Osteocyte (in vitro differentiated cells): ENCODE measurements around the gene AIG1. TPM values are rescaled to one million over a fixed set of nuclear protein-coding genes. Genes with fewer than 3 reads are reported as not detected.

Source experiments
- DNase-seq: peaks from one replicate; pipeline ENCODE4 v3.0.0; 2021; ENCODE audit warnings: mixed read lengths; ENCODE audit not compliant: unreplicated experiment; ENCODE audit errors: extremely low spot score
- H3K27ac Mint-ChIP-seq: one replicate; pipeline ENCODE4 v1.8.0; 2021; ENCODE audit warnings: mild to moderate bottlenecking, mixed read lengths; ENCODE audit not compliant: unreplicated experiment
- H3K27me3 Mint-ChIP-seq: one replicate; pipeline ENCODE4 v1.8.0; 2021; ENCODE audit warnings: mixed read lengths; ENCODE audit not compliant: unreplicated experiment
- H3K36me3 Mint-ChIP-seq: one replicate; pipeline ENCODE4 v1.8.0; 2021; ENCODE audit warnings: mixed read lengths; ENCODE audit not compliant: unreplicated experiment
- H3K4me1 Mint-ChIP-seq: one replicate; pipeline ENCODE4 v1.8.0; 2021; ENCODE audit warnings: mixed read lengths; ENCODE audit not compliant: unreplicated experiment
- H3K4me3 Mint-ChIP-seq: one replicate; pipeline ENCODE4 v1.8.0; 2021; ENCODE audit warnings: mild to moderate bottlenecking, moderate library complexity, mixed read lengths; ENCODE audit not compliant: unreplicated experiment
- H3K9me3 Mint-ChIP-seq: one replicate; pipeline ENCODE4 v1.8.0; 2021; ENCODE audit warnings: mixed read lengths; ENCODE audit not compliant: unreplicated experiment
- CTCF ChIP-seq: fragments of 200-600 bp; sonication (generic); IDR thresholded peaks from 2 replicates; pipeline ENCODE4 v1.5.0; 2021; ENCODE audit warnings: antibody characterized with exemption, mild to moderate bottlenecking, moderate library complexity
- total RNA-seq: library from RNA; stranded (reverse); gene quantifications from 2 replicates; pipeline ENCODE4 v1.2.1, GENCODE V29; 2021

AIG1 gene
- total RNA-seq, 1 donor from 2014 or later, result 40.5 TPM

- Mint-ChIP-seq H3K36me3 (peaks cover 5% of the 10 kb centered on the region), H3K9me3 (peaks cover 7% of the 10 kb centered on the region)
- no peak for TF ChIP-seq CTCF
These were observed 51.5 kb downstream of the AIG1 start for GRCh38 chr6:143112084-143112768.

GRCh38 chr6:143112837-143113236 is 52.1 kb downstream of the AIG1 start:
- DNase-seq, result no peak
- no peak overlapping the region for H3K4me3 Mint-ChIP-seq
- no peaks in the 10 kb centered on the region for H3K27me3 Mint-ChIP-seq
- peaks cover 44% of the 10 kb centered on the region for H3K4me1 Mint-ChIP-seq
- peaks cover 7% of the 10 kb centered on the region for H3K9me3 Mint-ChIP-seq
- no peak overlapping the region for H3K27ac Mint-ChIP-seq
- peaks cover 5% of the 10 kb centered on the region for H3K36me3 Mint-ChIP-seq
- no peak for TF ChIP-seq CTCF

More at GRCh38 chr6:143112084-143112768, 51.5 kb downstream of the AIG1 start:
- no peak overlapping the region for H3K4me3 Mint-ChIP-seq
- H3K4me1 Mint-ChIP-seq, result peaks cover 50% of the 10 kb centered on the region
- peak overlapping the region; percentile 9 for H3K27ac Mint-ChIP-seq
- no peaks in the 10 kb centered on the region for H3K27me3 Mint-ChIP-seq
- DNase-seq, result no peak

DNA sequence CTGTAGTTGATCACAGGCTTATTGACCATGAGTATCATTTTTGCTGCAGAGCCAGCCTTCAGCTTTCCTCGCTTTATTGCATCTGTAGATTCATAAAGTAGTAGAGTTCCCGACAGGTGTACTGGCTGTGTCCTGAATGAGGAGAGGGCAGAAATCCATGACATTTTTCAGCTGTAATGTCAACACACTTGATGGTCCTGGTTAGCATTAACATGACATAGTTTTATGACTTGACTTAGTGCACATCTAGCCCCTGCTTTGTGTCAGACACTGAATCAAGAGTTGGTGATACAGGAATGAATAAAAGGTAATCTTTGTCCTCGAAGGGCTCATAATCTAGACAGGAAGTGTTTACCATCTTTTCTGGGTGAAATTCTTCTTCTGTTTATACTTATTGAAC is 55.0 kb downstream of the AIG1 start:
- no peak for DNase-seq
- H3K4me1 Mint-ChIP-seq, result peaks cover 19% of the 10 kb centered on the region
- H3K4me3 Mint-ChIP-seq, result no peak overlapping the region
- no peaks in the 10 kb centered on the region for H3K27me3 Mint-ChIP-seq
- no peak for TF ChIP-seq CTCF
- H3K9me3 Mint-ChIP-seq, result peaks cover 7% of the 10 kb centered on the region
- H3K36me3 Mint-ChIP-seq, result peaks cover 5% of the 10 kb centered on the region
- no peak overlapping the region for H3K27ac Mint-ChIP-seq

GRCh38 chr6:143117108-143117507 is 56.4 kb downstream of the AIG1 start:
- no peaks in the 10 kb centered on the region for H3K27me3 Mint-ChIP-seq
- no peak overlapping the region for H3K4me3 Mint-ChIP-seq
- peaks cover 8% of the 10 kb centered on the region for H3K36me3 Mint-ChIP-seq
- DNase-seq, result no peak
- H3K9me3 Mint-ChIP-seq, result peaks cover 7% of the 10 kb centered on the region
- no peak for TF ChIP-seq CTCF
- no peak overlapping the region for H3K27ac Mint-ChIP-seq
- peaks cover 5% of the 10 kb centered on the region for H3K4me1 Mint-ChIP-seq

DNA sequence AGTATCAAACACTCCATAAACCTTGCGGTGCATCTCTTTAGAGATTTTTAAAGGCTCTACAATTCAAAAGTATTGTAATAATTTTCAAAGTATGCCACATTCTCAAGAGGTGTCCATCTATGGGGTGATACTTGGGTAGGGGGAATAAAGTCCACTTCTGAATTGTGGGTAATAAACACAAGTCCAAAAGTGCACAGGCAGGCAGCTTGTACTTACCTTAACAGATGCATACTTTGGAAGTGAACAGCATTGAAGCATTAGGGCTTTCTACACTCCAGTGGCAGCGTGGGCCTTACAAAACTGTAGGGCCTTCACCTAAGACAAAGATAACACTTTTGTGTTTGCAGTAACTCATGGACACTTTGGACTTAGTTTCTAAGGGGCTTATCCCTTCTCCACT is 58.6 kb downstream of the AIG1 start:
- H3K27ac Mint-ChIP-seq, result no peak overlapping the region

More for the DNA sequence above, 58.6 kb downstream of the AIG1 start:
- Mint-ChIP-seq H3K27me3 (no peaks in the 10 kb centered on the region), H3K4me3 (no peak overlapping the region), H3K9me3 (peaks cover 11% of the 10 kb centered on the region), H3K4me1 (peaks cover 9% of the 10 kb centered on the region), H3K36me3 (peaks cover 12% of the 10 kb centered on the region)
- no peak for TF ChIP-seq CTCF
- no peak for DNase-seq
